ENCODE results near the gene KLHDC7B.

DNA sequence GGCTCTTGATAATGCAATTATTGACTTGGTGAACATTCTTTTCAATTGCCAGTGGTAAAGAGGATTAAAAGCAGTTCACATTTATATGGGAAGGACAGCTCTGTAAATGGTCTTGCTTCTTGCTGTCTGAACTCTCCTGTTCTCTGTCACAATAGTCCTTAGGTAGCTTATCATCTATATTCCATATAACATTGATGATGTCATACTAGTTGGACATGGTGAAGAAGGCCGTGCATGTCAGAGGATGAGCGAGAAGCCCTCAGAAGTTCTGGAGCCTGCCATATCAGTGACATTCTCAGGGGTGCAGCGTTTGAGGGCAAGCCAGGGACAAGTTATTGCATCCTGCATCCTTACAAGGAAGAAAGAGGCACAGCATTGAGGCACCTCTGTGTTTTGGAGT, 39.5 kb downstream of the KLHDC7B start:
- TF ChIP-seq YY1 (IDR thresholded peaks at IDR 0.05; ENCODE audit: insufficient read depth, insufficient read length) (no peak), SUZ12 (IDR thresholded peaks at IDR 0.05; ENCODE audit: extremely low read depth, insufficient read depth, insufficient read length) (no peak)
